ENCODE data around the gene DAPL1. TPM values are rescaled to one million over a fixed set of nuclear protein-coding genes. Genes with fewer than 3 reads are reported as not detected.

The DAPL1 gene
- total RNA-seq, 4 donors from 2014 or later = 242 to 361 (median 326) TPM

- intact Hi-C loops (cut with DNase I; ENCODE audit: low total_unique reads) = no loop called here
- no peak for TF ChIP-seq POLR2A (IDR thresholded peaks at IDR 0.05)
- no peak for TF ChIP-seq CTCF (IDR thresholded peaks at IDR 0.05)
- H3K4me3 ChIP-seq (ENCODE audit: low read depth, poor library complexity, severe bottlenecking) = no peak overlapping the region
- WGBS, 2 donors = 27 to 44% methylated on average over 1 of the region's 1 CpG
- peak in 1 of 2 donors; percentile 42 for DNase-seq (ENCODE audit: low spot score in 2 of 2)
These were observed 34.2 kb upstream of the DAPL1 start for GRCh38 chr2:158760887-158761286.

- DNase-seq (ENCODE audit: low spot score in 2 of 2) = peak in 1 of 2 donors; percentile 54
- TF ChIP-seq CTCF (IDR thresholded peaks at IDR 0.05) = no peak
- H3K4me3 ChIP-seq (ENCODE audit: low read depth, poor library complexity, severe bottlenecking) = no peak overlapping the region
- intact Hi-C loops (cut with DNase I; ENCODE audit: low total_unique reads) = no loop called here
- WGBS, 2 donors = 50 to 54% methylated on average over 4 of the region's 4 CpGs
These were observed 33.5 kb upstream of the DAPL1 start for GRCh38 chr2:158761621-158762020.

GRCh38 chr2:158762336-158762735 is 32.8 kb upstream of the DAPL1 start:
- intact Hi-C loops (cut with DNase I; ENCODE audit: low total_unique reads) = no loop called here
- WGBS, 2 donors = 77 to 81% methylated on average over 3 of the region's 3 CpGs
- no peak for DNase-seq (ENCODE audit: low spot score in 2 of 2)
- H3K4me3 ChIP-seq (ENCODE audit: low read depth, poor library complexity, severe bottlenecking) = no peak overlapping the region
- TF ChIP-seq CTCF (IDR thresholded peaks at IDR 0.05) (no peak), POLR2A (IDR thresholded peaks at IDR 0.05) (no peak)

GRCh38 chr2:158766524-158766923 is 28.6 kb upstream of the DAPL1 start:
- TF ChIP-seq CTCF (IDR thresholded peaks at IDR 0.05) (no peak), POLR2A (IDR thresholded peaks at IDR 0.05) (no peak)
- intact Hi-C loops (cut with DNase I; ENCODE audit: low total_unique reads) = loop anchor here (5.0 kb wide), 1 partner anchor 1131 kb away; no protein-coding TSS in a partner anchor

GRCh38 chr2:158772306-158773078 is 22.6 kb upstream of the DAPL1 start:
- TF ChIP-seq CTCF (IDR thresholded peaks at IDR 0.05) = no peak
- no peak for TF ChIP-seq POLR2A (IDR thresholded peaks at IDR 0.05)
- no peak for DNase-seq (ENCODE audit: low spot score in 2 of 2)
- intact Hi-C loops (cut with DNase I; ENCODE audit: low total_unique reads) = no loop called here
- 40 to 43% methylated on average over 8 of the region's 8 CpGs for WGBS, 2 donors
- H3K4me3 ChIP-seq (ENCODE audit: low read depth, poor library complexity, severe bottlenecking) = no peak overlapping the region

More at GRCh38 chr2:158766524-158766923, 28.6 kb upstream of the DAPL1 start:
- no peak overlapping the region for H3K4me3 ChIP-seq (ENCODE audit: low read depth, poor library complexity, severe bottlenecking)
- DNase-seq (ENCODE audit: low spot score in 2 of 2) = no peak

- no peak for DNase-seq (ENCODE audit: low spot score in 2 of 2)
- TF ChIP-seq CTCF (IDR thresholded peaks at IDR 0.05) (no peak), POLR2A (IDR thresholded peaks at IDR 0.05) (no peak)
- no peak overlapping the region for H3K4me3 ChIP-seq (ENCODE audit: low read depth, poor library complexity, severe bottlenecking)
- WGBS, 2 donors = 9 to 38% methylated on average over 1 of the region's 1 CpG
- intact Hi-C loops (cut with DNase I; ENCODE audit: low total_unique reads) = no loop called here
These were observed 22.0 kb upstream of the DAPL1 start for GRCh38 chr2:158773121-158773520.

Data from lower leg skin (tissue), 4 donors.